Activated effector memory CD4-positive, alpha-beta T cell treated with anti-CD3 and anti-CD28 coated beads, Interleukin-2, amount 50 U/mL, for 16 hours (primary cell): ENCODE results near the gene ITLN1.
"Not testable (repeated sequence)": the region's sequence is repeated elsewhere in the genome, so short reads cannot be mapped to it uniquely, and the experiment has no call there.

ENCODE experiments used
- DNase-seq: peaks from one replicate; pipeline ENCODE4 v3.0.0-alpha.2; 2020

Gene ITLN1

GRCh38 chr1:160885042-160885441, at the start of gene ITLN1:
ITLN1 (minus strand) TSS chr1:160885180; CDS start chr1:160884877, 303 bp downstream.
- DNase-seq, result no peak

GRCh38 chr1:160933305-160933704, 48.3 kb upstream of the ITLN1 start:
- DNase-seq, result not testable (repeated sequence)

GRCh38 chr1:160925652-160926244, 40.8 kb upstream of the ITLN1 start:
- no peak for DNase-seq

GRCh38 chr1:160924791-160925651, 40.0 kb upstream of the ITLN1 start:
- DNase-seq, result no peak

- no peak for DNase-seq
Measured at GRCh38 chr1:160916666-160917065, 31.7 kb upstream of the ITLN1 start.

GRCh38 chr1:160913229-160913628, 28.2 kb upstream of the ITLN1 start:
- DNase-seq, result not testable (repeated sequence)

- DNase-seq, result no peak
Measured at GRCh38 chr1:160911925-160912324, 26.9 kb upstream of the ITLN1 start.

- DNase-seq, result no peak
Measured at GRCh38 chr1:160911441-160911840, 26.5 kb upstream of the ITLN1 start.

GRCh38 chr1:160910170-160910750, 25.3 kb upstream of the ITLN1 start:
- DNase-seq, result no peak

GRCh38 chr1:160907976-160908375, 23.0 kb upstream of the ITLN1 start:
- no peak for DNase-seq

GRCh38 chr1:160905617-160905989, 20.6 kb upstream of the ITLN1 start:
- no peak for DNase-seq

- no peak for DNase-seq
Measured at GRCh38 chr1:160904783-160905616, 20.0 kb upstream of the ITLN1 start.

GRCh38 chr1:160902251-160902650, 17.3 kb upstream of the ITLN1 start:
- DNase-seq, result not testable (repeated sequence)

- DNase-seq, result no peak
Measured at GRCh38 chr1:160901768-160902167, 16.8 kb upstream of the ITLN1 start.

- DNase-seq, result not testable (repeated sequence)
Measured at GRCh38 chr1:160900683-160901082, 15.7 kb upstream of the ITLN1 start.

- not testable (repeated sequence) for DNase-seq
Measured at GRCh38 chr1:160894368-160895135, 9.6 kb upstream of the ITLN1 start.

- no peak for DNase-seq
Measured at GRCh38 chr1:160891474-160891873, 6.5 kb upstream of the ITLN1 start.

- no peak for DNase-seq
Measured at GRCh38 chr1:160888926-160889325, 3.9 kb upstream of the ITLN1 start.

GRCh38 chr1:160887071-160887470, 2.1 kb upstream of the ITLN1 start:
- no peak for DNase-seq

GRCh38 chr1:160884579-160884978, 401 bp downstream of the ITLN1 start:
- no peak for DNase-seq

GRCh38 chr1:160883581-160884513, 1.1 kb downstream of the ITLN1 start:
- DNase-seq, result no peak
